Hepatocyte (in vitro differentiated cells): ENCODE results near the gene SERTAD1. TPM values are rescaled to one million over a fixed set of nuclear protein-coding genes. Genes with fewer than 3 reads are reported as not detected.

Experiments used
- DNase-seq: peaks from one replicate; pipeline ENCODE4 v3.0.0-alpha.2; 2016; ENCODE audit warnings: low spot score
- H2AFZ ChIP-seq: fragments of 200-600 bp; sonication (generic); 2 replicates; pipeline ENCODE4 v1.6.0; 2016; ENCODE audit warnings: antibody characterized with exemption, mild to moderate bottlenecking
- H3K27ac ChIP-seq: fragments of 200-600 bp; sonication (generic); 2 replicates; pipeline ENCODE4 v1.5.1; 2016; ENCODE audit warnings: mild to moderate bottlenecking
- H3K27me3 ChIP-seq: fragments of 200-600 bp; sonication (generic); 2 replicates; pipeline ENCODE4 v1.6.1; 2016
- H3K36me3 ChIP-seq: fragments of 200-600 bp; sonication (generic); replicated peaks from 2 replicates; pipeline ENCODE4 v1.5.1; 2016; ENCODE audit warnings: low read depth; ENCODE audit not compliant: insufficient read depth
- H3K4me1 ChIP-seq: fragments of 200-600 bp; sonication (generic); 2 replicates; pipeline ENCODE4 v1.5.1; 2016; ENCODE audit warnings: mild to moderate bottlenecking, moderate library complexity; ENCODE audit not compliant: insufficient read depth
- H3K4me2 ChIP-seq: fragments of 200-600 bp; sonication (generic); 2 replicates; pipeline ENCODE4 v1.6.0; 2016
- H3K4me3 ChIP-seq: fragments of 200-600 bp; sonication (generic); 2 replicates; pipeline ENCODE4 v1.5.1; 2016; ENCODE audit warnings: mild to moderate bottlenecking
- H3K79me2 ChIP-seq: fragments of 200-600 bp; sonication (generic); 2 replicates; pipeline ENCODE4 v1.6.0; 2017; ENCODE audit warnings: mild to moderate bottlenecking
- H3K9me2 ChIP-seq: fragments of 200-600 bp; sonication (generic); replicated peaks from 2 replicates; pipeline ENCODE4 v1.6.0; 2017; ENCODE audit warnings: mild to moderate bottlenecking; ENCODE audit not compliant: insufficient read depth
- H3K9me3 ChIP-seq: fragments of 200-600 bp; sonication (generic); 2 replicates; pipeline ENCODE4 v1.5.1; 2016; ENCODE audit warnings: low read depth, mild to moderate bottlenecking
- H4K20me1 ChIP-seq: fragments of 200-600 bp; sonication (generic); 2 replicates; pipeline ENCODE4 v1.6.0; 2016; ENCODE audit warnings: mild to moderate bottlenecking; ENCODE audit not compliant: insufficient read depth, poor library complexity, severe bottlenecking
- CTCF ChIP-seq: fragments of 200-600 bp; sonication (generic); IDR thresholded peaks from 2 replicates; pipeline ENCODE4 v1.5.1; 2016; ENCODE audit warnings: antibody characterized with exemption, mild to moderate bottlenecking; ENCODE audit not compliant: poor library complexity
- EZH2 ChIP-seq: fragments of 200-600 bp; sonication (generic); IDR thresholded peaks from 2 replicates; pipeline ENCODE4 v1.6.1; 2016; ENCODE audit warnings: antibody characterized with exemption, mild to moderate bottlenecking, borderline replicate concordance
- EZH2phosphoT487 ChIP-seq: fragments of 200-600 bp; sonication (generic); IDR thresholded peaks from one replicate; pipeline ENCODE4 v1.6.1; 2018; ENCODE audit warnings: antibody characterized with exemption, mild to moderate bottlenecking, low read depth, moderate library complexity; ENCODE audit not compliant: unreplicated experiment, severe bottlenecking
- whole genome bisulfite sequencing: methylation state at CpG from one replicate; pipeline ENCODE4 v1.1.6; 2016; ENCODE audit warnings: low lambda C conversion rate; ENCODE audit errors: missing lambda C conversion rate; 5-methylcytosine and 5-hydroxymethylcytosine counted together
- polyA plus RNA-seq: library from polyadenylated mRNA; unstranded; fragments of >200 nt; fragmentation: Nextera tagmentation; extraction: Ambion mirVana; gene quantifications from 2 replicates; pipeline ENCODE4 v1.2.1, GENCODE V29; 2016
- total RNA-seq: library from RNA; depleted of rRNA; stranded (reverse); fragments of >200 nt; gene quantifications from 2 replicates; pipeline ENCODE4 v1.2.3, GENCODE V29; 2014

SERTAD1 gene
- total and polyA plus RNA-seq, 2 experiments from 2014 or later, result 17.1 to 17.9 TPM

- Histone ChIP-seq H3K79me2 (peaks cover 42% of the 10 kb centered on the region), H3K9me2 (no peaks in the 10 kb centered on the region), H4K20me1 (peaks cover 28% of the 10 kb centered on the region), H3K27ac (peak overlapping the region; percentile 83), H3K27me3 (no peaks in the 10 kb centered on the region), H3K36me3 (no peaks in the 10 kb centered on the region), H3K4me1 (peaks cover 27% of the 10 kb centered on the region), H3K4me3 (peak overlapping the region; percentile 38), H2AFZ (no peak overlapping the region), H3K4me2 (peak overlapping the region; percentile 89), H3K9me3 (no peaks in the 10 kb centered on the region)
- no peak for DNase-seq
- TF ChIP-seq EZH2phosphoT487 (no peak), CTCF (no peak), EZH2 (no peak)
- 25% methylated on average over 21 of the region's 22 CpGs for WGBS
Observed at GRCh38 chr19:40442328-40443130, 16.7 kb upstream of the SERTAD1 start.

- WGBS, result 93% methylated on average over 6 of the region's 11 CpGs
- H3K4me2 ChIP-seq, result peak overlapping the region; percentile 89
- peaks cover 27% of the 10 kb centered on the region for H3K4me1 ChIP-seq
- TF ChIP-seq EZH2phosphoT487 (no peak), CTCF (no peak), EZH2 (no peak)
- DNase-seq, result no peak
- H3K9me3 ChIP-seq, result no peaks in the 10 kb centered on the region
- peaks cover 42% of the 10 kb centered on the region for H3K79me2 ChIP-seq
- no peak overlapping the region for H2AFZ ChIP-seq
- H4K20me1 ChIP-seq, result peaks cover 28% of the 10 kb centered on the region
- peak overlapping the region; percentile 38 for H3K4me3 ChIP-seq
- peak overlapping the region; percentile 83 for H3K27ac ChIP-seq
- H3K9me2 ChIP-seq, result no peaks in the 10 kb centered on the region
- no peaks in the 10 kb centered on the region for H3K36me3 ChIP-seq
- no peaks in the 10 kb centered on the region for H3K27me3 ChIP-seq
Observed at GRCh38 chr19:40441719-40442253, 16.0 kb upstream of the SERTAD1 start.

GRCh38 chr19:40438284-40438683 lies 12.5 kb upstream of the SERTAD1 start:
- no peak overlapping the region for H3K4me3 ChIP-seq
- H3K36me3 ChIP-seq, result no peaks in the 10 kb centered on the region
- DNase-seq, result no peak
- no peak overlapping the region for H3K27ac ChIP-seq
- H3K4me1 ChIP-seq, result peaks cover 25% of the 10 kb centered on the region
- H3K9me2 ChIP-seq, result no peaks in the 10 kb centered on the region
- no peaks in the 10 kb centered on the region for H3K9me3 ChIP-seq
- no peak overlapping the region for H2AFZ ChIP-seq
- TF ChIP-seq EZH2, result no peak
- no peak for TF ChIP-seq EZH2phosphoT487
- no peak for TF ChIP-seq CTCF
- peaks cover 28% of the 10 kb centered on the region for H4K20me1 ChIP-seq
- no peak overlapping the region for H3K4me2 ChIP-seq
- no peaks in the 10 kb centered on the region for H3K27me3 ChIP-seq
- WGBS, result 96% methylated on average over 3 of the region's 3 CpGs
- H3K79me2 ChIP-seq, result peaks cover 35% of the 10 kb centered on the region
